ENCODE measurements around the gene C11orf97. TPM values are rescaled to one million over a fixed set of nuclear protein-coding genes. Genes with fewer than 3 reads are reported as not detected.
"Not testable (repeated sequence)": the region's sequence is repeated elsewhere in the genome, so short reads cannot be mapped to it uniquely, and the experiment has no call there.

The C11orf97 gene, protein sequence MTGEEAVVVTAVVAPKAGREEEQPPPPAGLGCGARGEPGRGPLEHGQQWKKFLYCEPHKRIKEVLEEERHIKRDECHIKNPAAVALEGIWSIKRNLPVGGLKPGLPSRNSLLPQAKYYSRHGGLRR
- not detected for polyA plus RNA-seq (2013, experiment 1 of 2; ENCODE audit: insufficient read length)
- not detected for polyA plus RNA-seq (2013, experiment 2 of 2; ENCODE audit: insufficient read length)

DNA sequence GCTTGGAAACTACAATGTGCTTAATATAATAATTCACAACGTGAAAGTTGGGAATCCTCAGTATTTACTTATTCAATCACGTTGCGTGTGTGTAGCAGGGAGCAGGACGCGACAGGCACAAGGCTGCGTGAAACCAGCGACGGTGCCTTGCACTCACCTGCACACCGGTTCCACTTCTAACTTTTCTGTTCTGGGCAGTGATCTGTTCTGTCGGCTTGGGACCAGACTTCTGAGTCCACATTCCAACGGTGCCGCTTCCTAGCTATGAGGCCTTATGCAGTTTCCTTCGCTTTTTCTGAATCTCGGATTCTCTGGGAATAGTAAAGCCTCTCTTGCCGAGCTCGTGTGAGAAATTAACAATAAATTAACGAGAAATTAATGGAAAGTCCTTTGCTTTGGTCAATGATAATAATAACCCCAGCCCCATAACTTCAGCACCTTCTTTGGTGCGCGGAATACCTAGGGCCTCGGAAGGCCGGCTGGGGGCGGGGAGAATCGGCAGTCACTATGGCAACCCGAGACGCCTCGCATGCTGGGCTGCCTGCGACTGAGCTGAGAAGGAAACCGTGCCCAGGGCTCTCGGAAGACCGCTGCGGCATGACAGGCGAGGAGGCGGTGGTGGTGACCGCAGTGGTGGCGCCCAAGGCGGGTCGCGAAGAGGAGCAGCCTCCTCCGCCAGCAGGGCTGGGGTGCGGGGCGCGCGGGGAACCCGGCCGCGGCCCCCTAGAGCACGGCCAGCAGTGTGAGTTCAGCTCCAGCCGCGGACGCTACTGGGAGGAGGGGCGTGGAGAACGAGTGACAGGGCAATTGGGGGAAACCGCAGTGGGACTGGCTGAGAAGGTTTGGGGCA, at the start of gene C11orf97:
TSS of gene C11orf97 (plus strand) at position 530 of the 850 bp plus-strand sequence. CDS start at position 598, 68 bp downstream.
- peak; percentile 57 for DNase-seq

DNA sequence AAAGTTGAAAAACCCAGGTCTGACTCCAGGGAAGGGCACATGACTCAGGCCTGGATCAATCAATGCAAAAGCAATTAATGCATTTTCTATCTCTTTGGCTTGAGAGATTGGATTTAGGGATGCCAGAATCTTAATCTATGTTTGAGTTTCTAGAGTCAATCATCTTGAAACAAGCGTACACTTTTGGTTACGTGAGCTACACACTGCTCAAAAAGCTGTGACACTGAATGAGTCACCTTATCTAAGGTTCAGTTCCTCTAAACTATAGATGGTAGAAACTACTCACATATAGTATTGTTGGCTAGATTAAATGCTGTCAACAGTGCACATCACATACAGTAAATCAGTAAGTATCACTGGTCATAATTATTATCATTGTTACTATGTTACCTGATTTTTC, 42.8 kb upstream of the C11orf97 start:
- no peak for DNase-seq

DNA sequence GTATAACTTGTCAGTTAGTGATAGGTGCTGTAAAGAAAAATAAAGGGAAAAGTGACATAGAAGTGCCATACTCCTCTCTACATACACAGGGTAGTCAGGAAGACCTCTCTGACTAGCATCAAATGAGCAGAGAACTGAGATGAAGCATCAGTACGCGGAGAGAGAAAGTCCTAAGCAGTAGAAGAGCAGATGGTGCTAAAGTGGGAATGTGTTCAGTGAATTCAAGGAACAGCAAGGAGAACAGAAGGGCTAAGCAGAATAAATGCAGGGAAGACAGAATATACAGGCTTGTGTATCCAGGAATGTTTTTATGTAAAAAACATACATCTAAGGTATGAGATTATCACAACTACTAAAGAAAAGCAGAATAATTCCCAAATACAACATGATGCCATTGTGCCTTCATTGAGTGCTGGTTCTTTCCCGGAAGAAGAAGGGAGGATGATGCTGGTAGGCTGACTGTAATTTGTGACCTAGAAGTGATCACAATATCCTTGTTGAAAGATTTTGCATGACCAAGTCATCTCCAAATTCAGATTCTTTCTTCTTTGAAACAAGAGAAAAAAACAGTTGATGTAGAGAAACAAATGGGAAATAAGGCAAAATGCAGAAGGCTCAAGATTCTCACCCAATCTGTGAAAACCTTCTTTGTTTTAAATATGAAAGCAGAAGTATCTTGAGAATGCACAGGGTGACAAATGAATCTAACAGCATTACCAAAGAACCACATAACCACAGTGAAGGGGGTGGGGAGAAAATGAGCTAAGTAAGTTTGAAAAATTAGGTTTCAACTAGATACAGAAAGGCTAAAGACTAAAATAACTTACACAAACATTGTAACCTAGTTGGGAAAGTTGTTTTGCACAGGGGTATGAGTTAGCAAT, 39.1 kb upstream of the C11orf97 start:
- peak; percentile 31 for DNase-seq

DNA sequence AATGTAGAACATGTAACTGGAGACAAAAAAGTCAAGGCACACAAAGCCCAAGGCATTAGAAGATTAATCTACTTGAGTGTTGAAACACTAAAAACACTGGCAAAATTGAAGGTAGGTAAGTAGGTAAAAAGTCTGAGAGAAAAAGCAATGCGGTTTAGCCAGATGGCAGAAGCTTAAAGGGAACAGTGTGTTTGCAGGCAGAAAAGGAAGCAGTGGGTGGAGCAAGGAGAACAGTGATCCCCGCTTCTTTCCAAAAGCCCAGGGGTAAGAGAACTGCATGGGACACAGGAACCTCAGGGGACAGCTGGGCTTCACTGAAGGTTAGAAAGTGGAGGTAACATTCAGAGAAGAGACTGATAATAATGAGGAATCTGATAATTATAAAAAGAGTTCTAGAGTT, 34.6 kb upstream of the C11orf97 start:
- DNase-seq: no peak

DNA sequence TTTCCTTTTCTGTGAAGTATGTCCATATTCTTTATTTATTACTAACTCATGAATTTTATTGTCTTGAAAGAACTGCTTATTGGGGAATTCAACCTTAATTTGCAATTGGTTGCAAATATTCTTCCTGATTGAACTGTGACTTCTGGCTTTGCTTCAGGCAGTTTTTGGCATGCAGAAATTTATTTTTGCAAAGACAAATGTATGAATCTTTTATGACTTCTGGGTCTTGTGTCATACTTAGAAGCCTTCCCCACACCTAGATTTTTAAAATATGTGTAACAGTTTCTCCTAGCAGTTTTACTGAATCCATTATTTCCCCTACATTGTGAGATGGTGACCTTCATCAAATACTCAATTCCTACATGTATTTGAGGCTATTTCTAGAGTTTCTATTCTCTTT, 30.9 kb upstream of the C11orf97 start:
- DNase-seq: no peak

DNA sequence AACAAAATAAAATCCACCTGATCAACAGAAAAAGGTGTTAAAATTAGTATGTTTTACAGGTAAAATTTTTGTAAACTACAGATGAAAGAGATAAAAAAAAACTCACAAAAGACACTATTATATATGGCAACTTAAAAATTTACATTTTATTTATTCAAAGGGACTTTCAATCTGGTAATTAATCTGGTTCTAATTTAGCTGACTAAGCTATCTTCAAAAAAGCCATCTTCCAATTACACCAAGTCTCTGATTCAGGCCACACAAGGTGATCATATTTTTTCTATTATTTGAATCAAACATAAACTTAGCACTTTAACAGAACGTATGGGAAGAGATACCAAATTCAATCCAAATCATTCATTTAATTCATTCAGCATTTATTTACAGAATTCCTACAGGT, 26.2 kb upstream of the C11orf97 start:
- no peak for DNase-seq

DNA sequence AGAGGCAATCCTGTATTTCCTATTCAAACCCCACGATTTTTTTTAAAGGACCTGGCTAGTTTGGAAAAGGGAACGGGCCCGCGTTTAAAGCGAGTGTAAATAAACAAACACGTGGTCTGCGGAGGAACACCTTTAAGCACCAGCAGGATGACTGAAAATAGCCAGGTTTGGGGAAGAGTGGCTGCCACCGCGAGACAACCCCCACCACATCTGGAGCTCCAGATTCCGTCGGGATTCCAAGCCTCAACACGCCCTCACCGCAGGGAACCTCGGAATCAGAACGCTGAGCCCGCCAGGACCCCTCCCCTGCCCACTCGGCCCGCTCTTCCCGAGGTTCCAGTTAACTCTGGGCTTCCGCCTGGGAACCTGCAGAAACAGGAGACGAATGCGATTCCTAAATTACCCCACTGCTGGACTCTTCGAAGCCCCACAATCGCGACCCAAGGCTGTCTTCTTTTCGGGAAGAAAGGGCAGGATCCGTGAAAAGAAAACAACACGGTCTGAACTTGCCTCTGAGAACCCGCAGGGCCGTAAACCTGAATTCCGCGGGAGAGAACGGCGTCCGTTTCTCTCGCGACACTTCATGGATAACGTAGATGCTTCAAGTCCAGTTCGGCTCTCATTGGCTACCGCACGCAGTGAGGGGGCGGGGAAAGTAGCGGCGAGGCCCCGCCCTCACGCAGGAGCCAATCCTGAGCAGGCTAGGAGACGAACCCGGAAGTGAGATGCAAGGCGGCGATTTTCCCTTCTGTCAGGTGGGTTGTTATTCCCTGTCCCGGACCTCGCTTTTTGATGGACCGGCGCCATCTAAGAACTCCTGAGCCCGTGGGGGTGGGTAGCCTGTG, 18.8 kb upstream of the C11orf97 start, which contains the start of the genes ANKRD49 and MRE11:
TSS of gene ANKRD49 (plus strand) at position 704 of the 845 bp plus-strand sequence. CDS start 2,710 bp downstream, outside the sequence.
TSS of gene MRE11 (minus strand) at position 564 of the 845 bp plus-strand sequence. CDS start 1,043 bp downstream, outside the sequence.
- peak; percentile 98 for DNase-seq

DNA sequence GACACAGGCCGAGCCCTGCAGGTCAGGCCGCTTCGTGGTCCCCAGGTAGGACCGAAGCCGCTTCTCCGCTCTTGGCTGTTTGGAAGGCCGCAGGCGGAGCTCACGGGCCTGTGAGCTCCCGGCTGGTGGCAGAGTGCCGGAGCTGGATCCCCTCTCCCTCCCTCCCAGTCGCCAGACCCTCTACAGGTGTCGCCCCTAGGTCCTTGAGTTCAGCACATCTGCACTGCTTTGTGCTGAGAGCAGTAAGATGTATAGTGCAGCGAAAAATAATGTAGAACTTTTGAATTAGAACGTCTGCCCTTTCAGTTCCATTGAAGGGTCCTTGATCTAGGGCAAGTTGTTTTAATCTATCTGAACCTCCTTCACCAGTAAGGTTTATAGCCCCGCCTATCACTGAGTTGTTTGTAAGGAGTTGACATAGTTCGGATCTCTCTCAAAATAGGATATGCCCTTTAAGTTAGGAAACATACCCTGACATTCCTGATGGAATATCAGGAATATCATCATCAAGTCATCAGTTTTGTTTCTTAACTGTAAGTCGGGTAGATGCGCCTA, 18.1 kb upstream of the C11orf97 start:
- DNase-seq: no peak

DNA sequence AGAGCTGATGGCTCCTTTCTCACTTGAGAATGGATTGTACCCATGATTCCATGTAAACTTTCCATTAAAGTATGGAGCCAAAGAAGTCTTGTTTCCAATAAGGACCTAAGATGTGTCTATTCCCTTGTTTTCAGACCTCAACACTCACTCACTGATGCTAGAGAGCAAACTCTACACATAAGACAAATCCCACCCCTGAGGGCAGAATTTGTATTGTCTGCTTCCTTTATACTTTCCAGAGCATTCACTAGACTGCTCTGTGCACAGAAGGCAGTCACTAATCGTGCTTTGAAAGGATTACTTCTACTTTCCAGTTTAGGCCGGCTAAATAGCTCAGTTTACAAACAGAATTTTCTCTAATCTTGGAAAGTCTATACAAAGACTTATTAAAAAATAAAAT, 12.1 kb upstream of the C11orf97 start:
- no peak for DNase-seq

DNA sequence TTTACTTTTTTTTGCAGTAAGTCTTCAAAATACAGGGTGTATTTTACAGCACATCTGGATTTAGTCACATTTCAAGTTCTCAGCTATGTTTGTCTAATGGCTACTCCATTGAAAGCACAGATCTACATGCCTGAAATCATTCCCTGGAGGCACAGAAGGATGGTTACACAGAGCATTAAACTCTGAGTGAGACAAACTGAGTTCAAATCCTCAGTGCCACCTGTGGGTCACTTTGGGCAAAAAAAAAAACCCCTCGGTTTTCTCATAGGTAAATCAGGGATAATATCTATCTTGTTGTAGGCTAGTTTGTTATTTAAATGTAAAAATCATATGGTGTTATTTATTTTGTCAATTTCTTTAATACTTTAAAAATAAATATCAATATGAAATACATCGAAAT, 10.7 kb upstream of the C11orf97 start:
- no peak for DNase-seq

DNA sequence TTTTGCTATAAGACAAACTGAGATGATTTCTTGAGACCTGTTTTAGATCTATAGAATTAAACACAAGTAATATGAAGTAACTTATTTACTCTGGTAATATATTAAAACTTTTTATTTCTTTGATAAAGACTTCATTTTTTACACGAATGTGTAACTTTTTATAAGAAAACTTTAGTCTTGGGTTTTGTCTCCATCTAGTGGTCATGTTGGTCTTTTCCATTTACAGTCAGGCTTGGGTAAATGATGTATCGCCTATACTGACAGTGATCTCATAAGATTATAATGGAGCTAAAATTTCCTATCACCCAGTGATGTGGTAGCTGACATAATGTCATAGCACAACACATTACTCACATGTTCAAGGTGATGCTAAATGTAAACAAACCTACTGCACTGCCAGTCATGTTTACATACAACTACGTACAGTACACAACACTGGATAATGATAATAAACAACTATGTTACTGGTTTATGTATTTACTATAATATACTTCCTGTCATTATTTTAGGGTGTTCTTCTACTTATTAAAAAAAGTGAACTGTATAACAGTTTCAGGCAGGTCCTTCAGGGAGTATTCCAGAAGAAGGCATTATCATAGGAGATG, 7.5 kb upstream of the C11orf97 start:
- peak; percentile 72 for DNase-seq

DNA sequence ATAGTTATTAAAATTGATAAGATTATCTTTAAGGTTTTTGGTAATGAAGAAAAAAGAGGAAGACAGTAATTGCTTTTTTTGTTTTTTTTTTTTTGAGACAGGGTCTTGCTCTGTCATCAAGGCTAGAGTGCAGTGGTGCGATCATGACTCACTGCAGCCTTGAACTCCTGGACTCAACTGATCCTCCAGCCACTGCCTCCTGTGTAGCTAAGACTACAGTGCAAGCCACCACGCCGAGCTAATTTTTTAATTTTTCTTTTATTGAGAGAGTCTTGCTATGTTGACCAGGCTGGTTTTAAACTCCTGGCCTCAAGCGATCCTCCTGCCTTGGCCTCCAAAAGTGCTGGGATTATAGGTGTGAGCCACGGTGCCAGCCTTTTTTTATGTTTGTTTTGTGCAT, 5.7 kb upstream of the C11orf97 start:
- DNase-seq: not testable (repeated sequence)

DNA sequence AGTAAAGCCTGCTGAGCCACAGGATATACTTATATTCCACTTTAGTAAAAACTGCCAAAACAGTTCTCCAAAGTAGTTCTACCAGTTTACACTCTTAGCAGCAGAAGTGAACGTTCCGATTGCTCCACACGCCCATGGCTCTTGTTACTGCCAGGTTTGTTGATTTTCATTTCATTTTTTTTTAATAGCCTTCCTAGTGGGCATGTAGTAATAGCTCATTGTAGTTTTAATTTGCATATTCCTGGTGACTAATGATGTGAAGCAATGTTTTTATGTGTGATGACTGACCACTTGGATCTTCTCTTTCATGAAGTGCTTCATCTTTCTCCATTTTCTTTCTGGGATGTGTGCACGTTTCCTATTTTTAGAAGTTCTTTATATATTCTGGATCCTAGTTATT, 4.8 kb upstream of the C11orf97 start:
- DNase-seq: no peak

DNA sequence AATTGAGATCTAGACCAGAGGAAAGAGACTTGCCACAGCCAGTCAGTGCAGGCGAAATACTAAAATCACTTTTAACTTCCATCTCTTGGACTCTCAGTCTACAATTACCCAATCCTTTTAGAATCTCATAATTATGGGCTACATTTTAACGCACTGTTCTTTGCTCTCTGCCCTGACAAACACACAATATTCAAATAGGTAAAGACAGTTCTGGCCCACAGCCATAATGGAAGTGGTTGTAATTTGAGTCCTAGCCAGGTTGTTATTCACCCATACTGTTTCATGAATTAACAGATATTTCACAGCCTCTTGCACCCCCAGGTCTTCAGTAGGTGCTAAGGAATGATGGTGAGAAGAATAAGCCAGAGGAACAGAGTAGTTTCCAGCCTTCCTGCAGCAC, 830 bp downstream of the C11orf97 start:
- DNase-seq: no peak

DNA sequence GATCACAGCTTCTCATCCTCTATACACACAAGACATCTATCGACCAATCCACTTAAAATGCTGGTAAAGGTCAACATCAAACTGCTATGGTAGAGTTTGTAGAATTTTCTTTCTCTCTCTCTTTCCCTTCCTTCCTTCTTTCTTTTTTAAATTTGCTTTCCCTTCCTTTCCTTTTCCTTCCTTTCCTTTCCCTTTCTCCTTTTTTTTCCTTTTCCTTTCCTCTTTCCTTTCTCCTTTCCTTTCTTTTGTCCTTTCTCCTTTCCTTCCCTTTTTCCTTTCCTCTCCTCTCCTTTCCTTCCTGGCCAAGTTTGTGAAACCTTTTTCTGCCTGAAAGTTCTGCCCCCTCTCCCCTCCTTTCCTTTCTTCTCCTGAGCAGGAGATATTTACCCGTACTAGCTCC, 3.1 kb downstream of the C11orf97 start:
- no peak for DNase-seq

DNA sequence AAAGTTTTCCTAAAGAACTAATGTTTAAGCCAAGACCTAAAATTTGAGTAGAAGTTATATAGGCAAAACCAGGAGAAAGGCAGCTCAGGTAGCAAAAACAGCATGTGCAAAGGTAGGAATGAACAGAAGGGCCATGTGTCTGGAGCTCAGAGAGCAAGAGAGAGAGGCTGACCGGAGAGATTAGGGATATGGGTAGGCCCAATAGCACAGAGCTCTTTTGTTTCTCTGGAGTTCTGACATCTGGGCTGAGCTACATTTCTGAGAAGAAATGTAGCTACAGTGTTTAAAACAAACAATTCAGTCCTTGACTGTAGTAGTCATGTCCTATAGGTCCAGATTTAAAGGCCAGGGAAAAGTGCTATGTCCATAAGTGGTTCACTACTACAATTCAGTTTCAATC, 4.5 kb downstream of the C11orf97 start:
- no peak for DNase-seq

DNA sequence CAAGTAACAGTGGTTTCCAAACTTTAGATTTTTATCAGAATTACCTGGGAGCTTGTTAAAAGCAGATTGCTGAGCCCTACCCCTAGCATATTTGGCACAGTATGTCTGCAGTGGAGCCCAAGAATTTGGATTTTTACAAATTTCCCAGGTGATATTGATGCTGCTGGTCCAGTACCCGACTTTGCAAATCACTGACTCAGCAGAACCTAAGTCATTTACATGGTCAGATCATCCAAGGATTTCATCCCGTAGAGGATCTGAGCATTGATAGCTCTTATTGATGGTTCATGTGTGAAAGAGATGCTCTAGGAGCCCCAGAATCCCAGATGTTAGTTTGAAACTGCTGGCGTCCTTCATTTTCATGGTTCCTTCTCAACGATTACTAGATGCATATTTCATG, 6.0 kb downstream of the C11orf97 start:
- no peak for DNase-seq

DNA sequence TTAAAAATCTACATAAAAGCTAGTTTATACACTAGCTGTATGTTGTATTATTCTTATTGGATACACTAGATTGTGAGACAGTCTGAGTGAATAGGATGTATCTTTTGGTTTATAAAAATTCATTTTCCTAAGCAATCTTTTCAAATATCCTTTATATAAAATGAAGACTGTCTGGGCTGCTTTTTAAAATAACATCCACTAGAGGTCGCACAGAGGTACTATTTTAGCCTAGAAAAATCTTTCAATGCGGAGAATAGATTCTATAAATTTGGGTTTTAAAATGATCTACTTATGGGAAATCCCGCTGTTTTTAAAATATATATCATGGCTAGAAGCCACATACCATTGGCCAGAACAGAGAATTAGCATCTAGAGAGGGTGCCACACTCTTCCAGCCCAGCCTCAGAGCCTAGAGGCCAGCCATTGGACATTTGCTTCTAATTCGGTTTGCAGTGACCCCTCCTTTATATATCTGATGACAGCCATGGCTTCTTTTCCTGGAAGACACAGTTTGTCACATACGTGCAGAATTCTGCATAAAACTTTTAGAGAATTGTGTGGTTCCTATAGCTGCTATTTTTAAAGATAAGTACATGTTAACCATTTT, 7.3 kb downstream of the C11orf97 start:
- DNase-seq: peak; percentile 52

DNA sequence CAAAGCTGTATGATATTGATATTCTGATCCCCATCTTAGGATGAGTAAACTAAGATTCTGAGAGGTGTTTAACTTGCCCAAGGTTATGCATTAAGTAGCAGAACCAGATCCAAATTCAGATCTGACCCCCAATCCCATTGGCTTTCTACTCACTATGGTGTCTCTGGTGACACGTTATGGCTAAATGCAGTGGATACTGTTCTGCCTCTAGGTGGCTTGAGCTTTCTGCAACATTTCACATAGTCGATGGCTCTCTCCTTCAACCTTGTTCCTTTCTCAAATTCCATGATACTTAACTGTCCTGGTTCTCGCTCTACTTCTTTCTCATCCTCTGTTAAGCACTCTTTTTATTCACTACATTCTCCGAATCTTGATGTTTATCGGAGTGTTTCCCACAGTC, 9.4 kb downstream of the C11orf97 start:
- DNase-seq: peak; percentile 37

DNA sequence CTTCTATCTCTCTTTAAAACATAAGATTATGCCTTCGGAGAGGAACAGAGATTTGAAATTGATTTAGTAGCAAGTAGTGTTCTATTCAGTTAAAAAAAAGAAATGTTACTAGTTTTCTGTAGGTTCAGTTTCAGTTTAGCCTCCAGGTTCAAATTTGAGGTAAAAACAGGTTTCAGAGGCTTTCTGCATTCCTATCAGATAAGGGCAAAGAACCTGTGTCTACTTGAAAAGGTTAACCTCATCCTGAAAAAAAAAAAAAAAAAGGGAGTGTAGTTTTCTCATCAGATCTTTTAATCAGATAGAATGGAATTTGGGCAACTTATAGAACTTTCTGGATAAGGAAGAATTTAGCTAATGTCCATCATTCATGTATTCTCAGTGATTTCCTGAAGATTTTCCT, 12.1 kb downstream of the C11orf97 start:
- DNase-seq: no peak
